Neural cell (in vitro differentiated cells): ENCODE results near the gene ANKS1B.

Experiments used
- CTCF ChIP-seq: fragments of 450-650 bp; IDR thresholded peaks from 2 replicates; pipeline ENCODE4 v1.5.1; 2014; ENCODE audit warnings: antibody characterized with exemption, mild to moderate bottlenecking, moderate library complexity; ENCODE audit not compliant: poor library complexity, severe bottlenecking
- EP300 ChIP-seq: fragments of 450-650 bp; conservative IDR thresholded peaks from 2 replicates; pipeline ENCODE4 v1.6.1; 2014; ENCODE audit warnings: antibody characterized with exemption, mild to moderate bottlenecking, moderate library complexity; ENCODE audit not compliant: poor library complexity, severe bottlenecking
- EZH2 ChIP-seq: fragments of 200-600, 300-800 bp; shearing (Covaris generic), sonication (generic); IDR thresholded peaks from 2 replicates; pipeline ENCODE4 v1.6.1; 2014; ENCODE audit warnings: antibody characterized with exemption, low read length, borderline replicate concordance, mild to moderate bottlenecking; ENCODE audit not compliant: insufficient read depth, poor library complexity, severe bottlenecking
- MXI1 ChIP-seq: fragments of 450-650 bp; conservative IDR thresholded peaks from 2 replicates; pipeline ENCODE4 v1.6.1; 2014; ENCODE audit warnings: antibody characterized with exemption, mild to moderate bottlenecking; ENCODE audit not compliant: poor library complexity, severe bottlenecking
- POLR2AphosphoS5 ChIP-seq: IDR thresholded peaks from 2 replicates; pipeline ENCODE4 v1.6.1; 2012
- REST ChIP-seq: IDR thresholded peaks from 2 replicates; pipeline ENCODE4 v1.6.1; 2012; ENCODE audit warnings: borderline replicate concordance
- SMC3 ChIP-seq: fragments of 450-650 bp; conservative IDR thresholded peaks from 2 replicates; pipeline ENCODE4 v1.6.1; 2014; ENCODE audit warnings: antibody characterized with exemption, mild to moderate bottlenecking, moderate library complexity; ENCODE audit not compliant: poor library complexity
- TAF1 ChIP-seq: IDR thresholded peaks from 2 replicates; pipeline ENCODE4 v1.6.1; 2012; ENCODE audit warnings: low read depth

- TF ChIP-seq CTCF (no peak), EZH2 (no peak), SMC3 (no peak), REST (no peak), EP300 (no peak), POLR2AphosphoS5 (no peak), TAF1 (no peak), MXI1 (no peak)
Measured at GRCh38 chr12:99250091-99250490, 734.6 kb downstream of the ANKS1B start.
